ENCODE results near the gene TRIM61.

- TF ChIP-seq, protein P1, sequence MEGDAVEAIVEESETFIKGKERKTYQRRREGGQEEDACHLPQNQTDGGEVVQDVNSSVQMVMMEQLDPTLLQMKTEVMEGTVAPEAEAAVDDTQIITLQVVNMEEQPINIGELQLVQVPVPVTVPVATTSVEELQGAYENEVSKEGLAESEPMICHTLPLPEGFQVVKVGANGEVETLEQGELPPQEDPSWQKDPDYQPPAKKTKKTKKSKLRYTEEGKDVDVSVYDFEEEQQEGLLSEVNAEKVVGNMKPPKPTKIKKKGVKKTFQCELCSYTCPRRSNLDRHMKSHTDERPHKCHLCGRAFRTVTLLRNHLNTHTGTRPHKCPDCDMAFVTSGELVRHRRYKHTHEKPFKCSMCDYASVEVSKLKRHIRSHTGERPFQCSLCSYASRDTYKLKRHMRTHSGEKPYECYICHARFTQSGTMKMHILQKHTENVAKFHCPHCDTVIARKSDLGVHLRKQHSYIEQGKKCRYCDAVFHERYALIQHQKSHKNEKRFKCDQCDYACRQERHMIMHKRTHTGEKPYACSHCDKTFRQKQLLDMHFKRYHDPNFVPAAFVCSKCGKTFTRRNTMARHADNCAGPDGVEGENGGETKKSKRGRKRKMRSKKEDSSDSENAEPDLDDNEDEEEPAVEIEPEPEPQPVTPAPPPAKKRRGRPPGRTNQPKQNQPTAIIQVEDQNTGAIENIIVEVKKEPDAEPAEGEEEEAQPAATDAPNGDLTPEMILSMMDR (IDR thresholded peaks at IDR 0.05; ENCODE audit: low read length) = no peak
- no peak for TF ChIP-seq EZH2 (optimal IDR thresholded peaks at IDR 0.05; ENCODE audit: low read depth, low read length)
Measured at GRCh38 chr4:164948975-164949374, 28.5 kb downstream of the TRIM61 start.
